Tibial nerve (tissue), 4 donors: ENCODE results near the gene ZRANB1. TPM values are rescaled to one million over a fixed set of nuclear protein-coding genes. Genes with fewer than 3 reads are reported as not detected.

Experiments used
- DNase-seq, 2 donors: peaks; one replicate each; pipeline ENCODE4 v3.0.0-alpha.2; 2019; ENCODE audit warnings: low spot score in 2 of 2
- H3K27ac ChIP-seq, 4 donors: fragments of 200-600 bp; sonication (generic) in 3 of 4; one replicate each; pipeline ENCODE4 v1.5.1; 2017 to 2019; ENCODE audit warnings: mild to moderate bottlenecking in 1 of 4
- H3K27me3 ChIP-seq, 2 donors: fragments of 200-600 bp; sonication (generic) in 1 of 2; one replicate each; pipeline versions ENCODE4 v1.5.1 to v1.6.0; 2017 to 2019
- H3K36me3 ChIP-seq, 3 donors: fragments of 200-600 bp; sonication (generic); one replicate each; pipeline ENCODE4 v1.5.1; 2018 to 2019
- H3K4me1 ChIP-seq, 4 donors: fragments of 200-600 bp; sonication (generic) in 3 of 4; one replicate each; pipeline ENCODE4 v1.5.1; 2017 to 2019
- H3K4me3 ChIP-seq, 4 donors: fragments of 200-600 bp; sonication (generic) in 3 of 4; one replicate each; pipeline ENCODE4 v1.5.1; 2017 to 2019; ENCODE audit warnings: mild to moderate bottlenecking in 1 of 4, moderate library complexity in 1 of 4
- H3K9me3 ChIP-seq, 4 donors: fragments of 200-600 bp; sonication (generic) in 3 of 4; one replicate each; pipeline ENCODE4 v1.5.1; 2017 to 2019
- CTCF ChIP-seq, 5 experiments: fragments of 200-600 bp in 3 of 5; fragments of 450-650 bp in 2 of 5; sonication (generic) in 3 of 5; IDR thresholded peaks; one replicate each; pipeline ENCODE4 v1.5.1; 2016 to 2019; ENCODE audit warnings: antibody characterized with exemption in 5 of 5, mild to moderate bottlenecking in 3 of 5, moderate library complexity in 2 of 5
- EP300 ChIP-seq, 2 donors: sonication (generic); formaldehyde crosslinking; IDR thresholded peaks; one replicate each; pipeline ENCODE4 v1.6.1; 2017; ENCODE audit warnings: antibody characterized with exemption in 2 of 2, mild to moderate bottlenecking in 1 of 2
- POLR2A ChIP-seq, 2 donors: fragments of 450-650 bp; IDR thresholded peaks; one replicate each; pipeline ENCODE4 v1.6.1; 2017; ENCODE audit warnings: antibody characterized with exemption in 2 of 2, mild to moderate bottlenecking in 2 of 2, moderate library complexity in 2 of 2
- WGBS, 2 donors: methylation state at CpG; one replicate each; pipeline ENCODE4 v1.1.5; 2018; 5-methylcytosine and 5-hydroxymethylcytosine counted together
- total RNA-seq, 4 donors: library from RNA; depleted of rRNA; stranded (reverse); fragments of >200 nt; gene quantifications; one replicate each; pipeline ENCODE4 v1.1.0, GENCODE V29; 2016

The ZRANB1 gene
- total RNA-seq, 4 donors from 2014 or later = 22.2 to 33.5 (median 24.2) TPM

DNA sequence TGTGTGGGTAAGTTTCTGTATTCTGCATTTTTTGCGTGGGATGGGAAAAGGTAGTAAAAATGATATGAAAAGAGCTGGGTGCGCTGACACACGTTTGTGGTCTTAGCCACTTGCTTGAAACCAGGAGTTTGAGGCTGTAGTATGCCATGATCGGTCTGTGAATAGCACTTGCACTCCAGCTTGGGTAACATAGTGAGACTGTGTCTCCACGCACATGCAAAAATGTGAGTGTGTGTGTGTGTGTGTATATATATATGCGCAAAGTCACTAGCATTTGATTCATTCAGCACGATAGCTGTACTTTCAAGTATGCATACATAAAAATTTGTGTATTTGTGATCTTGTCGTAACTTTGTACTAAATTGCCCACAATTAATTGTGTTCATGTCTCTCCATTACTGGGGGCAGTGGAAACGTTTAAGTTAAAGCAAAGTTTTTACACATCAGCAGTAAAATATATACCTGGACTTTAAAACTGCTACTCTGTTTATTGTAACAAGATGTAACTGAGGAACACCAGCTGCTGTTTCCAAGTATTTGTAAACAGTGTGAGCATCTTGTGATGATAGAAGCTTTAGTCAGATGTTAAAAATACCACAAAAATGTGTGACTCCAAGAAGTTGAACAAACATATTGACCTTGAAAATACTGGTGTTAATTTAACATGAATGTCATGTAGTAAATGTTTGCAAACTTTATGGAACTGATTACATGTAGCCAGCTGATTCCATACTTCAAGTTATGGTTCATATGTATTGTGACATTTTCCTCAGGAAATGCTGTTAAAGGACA, 1.6 kb downstream of the ZRANB1 start:
- 73 to 80% methylated on average over 9 of the region's 9 CpGs for WGBS, 2 donors
- Histone ChIP-seq H3K4me1 (peaks cover 0 to 82% (median 16%) of the 10 kb centered on the region in 4 donors), H3K4me3 (no peak overlapping the region), H3K36me3 (peaks cover 0 to 3% (median 0%) of the 10 kb centered on the region in 3 donors), H3K27ac (peak overlapping the region in 1 of 4 donors; percentile 0), H3K9me3 (no peaks in the 10 kb centered on the region), H3K27me3 (no peaks in the 10 kb centered on the region)
- no peak for DNase-seq
- no peak for TF ChIP-seq POLR2A (IDR thresholded peaks at IDR 0.05)
- no peak for TF ChIP-seq CTCF (IDR thresholded peaks at IDR 0.05)
- TF ChIP-seq EP300 (IDR thresholded peaks at IDR 0.05) = no peak

- no peaks in the 10 kb centered on the region for H3K9me3 ChIP-seq
- H3K27ac ChIP-seq = peak overlapping the region in 1 of 4 donors; percentile 0
- TF ChIP-seq EP300 (IDR thresholded peaks at IDR 0.05) = no peak
- TF ChIP-seq CTCF (IDR thresholded peaks at IDR 0.05) = no peak
- TF ChIP-seq POLR2A (IDR thresholded peaks at IDR 0.05) = no peak
- no peak overlapping the region for H3K4me3 ChIP-seq
- peaks cover 0 to 73% (median 16%) of the 10 kb centered on the region in 4 donors for H3K4me1 ChIP-seq
- peaks cover 0 to 6% (median 0%) of the 10 kb centered on the region in 3 donors for H3K36me3 ChIP-seq
- no peak for DNase-seq
- 63 to 72% methylated on average over 2 of the region's 2 CpGs for WGBS, 2 donors
- no peaks in the 10 kb centered on the region for H3K27me3 ChIP-seq
Observed at GRCh38 chr10:124944982-124945381, 3.1 kb downstream of the ZRANB1 start.

DNA sequence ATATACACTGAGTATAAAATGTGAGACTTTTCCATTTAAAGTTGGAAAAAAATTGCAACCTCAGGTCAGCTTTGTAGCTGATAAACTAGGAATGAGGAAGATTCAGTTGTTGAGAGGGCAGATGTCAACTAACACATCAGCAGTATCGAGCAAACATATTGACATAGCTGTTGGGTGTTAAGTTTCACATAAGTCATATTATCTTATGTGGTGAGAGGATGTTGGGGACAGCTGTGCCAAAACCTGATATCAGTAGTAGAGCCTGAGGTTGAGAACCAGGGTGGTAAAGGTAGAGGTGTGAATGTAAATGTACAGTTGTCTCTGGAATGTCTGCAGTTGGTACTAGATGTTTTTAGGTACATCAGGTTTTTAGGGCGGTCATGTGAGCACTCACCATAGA, 5.0 kb downstream of the ZRANB1 start:
- no peaks in the 10 kb centered on the region for H3K27me3 ChIP-seq
- no peak for DNase-seq
- peaks cover 0 to 6% (median 0%) of the 10 kb centered on the region in 3 donors for H3K36me3 ChIP-seq
- no peak overlapping the region for H3K4me3 ChIP-seq
- no peaks in the 10 kb centered on the region for H3K9me3 ChIP-seq
- TF ChIP-seq EP300 (IDR thresholded peaks at IDR 0.05) (no peak), POLR2A (IDR thresholded peaks at IDR 0.05) (no peak), CTCF (IDR thresholded peaks at IDR 0.05) (no peak)
- WGBS, 2 donors = 72 to 82% methylated on average over 2 of the region's 2 CpGs
- peaks cover 0 to 56% (median 16%) of the 10 kb centered on the region in 4 donors for H3K4me1 ChIP-seq
- H3K27ac ChIP-seq = no peak overlapping the region

DNA sequence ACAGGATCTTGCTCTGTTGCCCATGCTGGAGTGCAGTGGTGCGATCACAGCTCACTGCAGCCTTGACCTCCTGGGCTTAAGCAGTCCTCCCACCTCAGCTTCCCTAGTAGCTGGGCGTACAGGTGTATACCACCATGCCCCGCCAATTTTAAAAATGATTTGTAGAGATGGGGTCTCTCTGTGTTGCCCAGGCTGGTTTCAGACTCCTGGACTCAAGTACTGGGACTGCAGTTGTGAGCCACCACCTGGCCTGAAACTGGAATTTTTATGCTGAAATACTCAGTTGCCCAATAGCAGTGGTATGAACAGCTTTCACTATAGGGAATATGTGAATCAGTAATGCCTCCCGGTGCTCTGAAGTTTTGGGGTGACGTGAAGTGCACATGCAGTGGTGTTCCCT, 7.6 kb downstream of the ZRANB1 start:
- Histone ChIP-seq H3K4me1 (peaks cover 0 to 34% (median 8%) of the 10 kb centered on the region in 4 donors), H3K4me3 (no peak overlapping the region), H3K27ac (no peak overlapping the region), H3K9me3 (no peaks in the 10 kb centered on the region), H3K27me3 (no peaks in the 10 kb centered on the region), H3K36me3 (peaks cover 0 to 6% (median 0%) of the 10 kb centered on the region in 3 donors)
- no peak for TF ChIP-seq EP300 (IDR thresholded peaks at IDR 0.05)
- TF ChIP-seq CTCF (IDR thresholded peaks at IDR 0.05) = no peak
- no peak for TF ChIP-seq POLR2A (IDR thresholded peaks at IDR 0.05)
- WGBS, 2 donors = 96 to 98% methylated on average over 5 of the region's 5 CpGs
- DNase-seq = no peak

- Histone ChIP-seq H3K4me3 (no peak overlapping the region), H3K27ac (no peak overlapping the region), H3K27me3 (no peaks in the 10 kb centered on the region), H3K36me3 (peaks cover 0 to 6% (median 0%) of the 10 kb centered on the region in 3 donors), H3K9me3 (no peaks in the 10 kb centered on the region), H3K4me1 (peaks cover 0 to 38% (median 10%) of the 10 kb centered on the region in 4 donors)
- TF ChIP-seq EP300 (IDR thresholded peaks at IDR 0.05) (no peak), POLR2A (IDR thresholded peaks at IDR 0.05) (no peak), CTCF (IDR thresholded peaks at IDR 0.05) (no peak)
- 91 to 93% methylated on average over 6 of the region's 6 CpGs for WGBS, 2 donors
- no peak for DNase-seq
Observed at GRCh38 chr10:124952123-124952522, 10.2 kb downstream of the ZRANB1 start.
